Femur (tissue), 1 donor: ENCODE results near the gene FLAD1.

Experiments used
- DNase-seq: peaks from one replicate; pipeline ENCODE4 v3.0.0-alpha.2; 2017

Gene FLAD1

GRCh38 chr1:154952664-154953063, 30.5 kb upstream of the FLAD1 start:
- DNase-seq, result no peak

GRCh38 chr1:154953611-154954038, 29.5 kb upstream of the FLAD1 start:
- DNase-seq, result no peak

GRCh38 chr1:154954541-154954940, 28.6 kb upstream of the FLAD1 start:
- DNase-seq, result no peak

- peak; percentile 80 for DNase-seq
Observed at GRCh38 chr1:154955039-154955717, 28.0 kb upstream of the FLAD1 start.

GRCh38 chr1:154955718-154956543, 27.2 kb upstream of the FLAD1 start, which contains the start of gene PBXIP1:
TSS of gene PBXIP1 (minus strand) at chr1:154956099. CDS start at chr1:154953721, 2,378 bp downstream.
- peak; percentile 95 for DNase-seq

- peak; percentile 72 for DNase-seq
Observed at GRCh38 chr1:154956544-154956941, 26.6 kb upstream of the FLAD1 start.

- DNase-seq, result no peak
Observed at GRCh38 chr1:154957091-154957657, 26.0 kb upstream of the FLAD1 start.

GRCh38 chr1:154958036-154958435, 25.1 kb upstream of the FLAD1 start:
- DNase-seq, result no peak

GRCh38 chr1:154958681-154959425, 24.3 kb upstream of the FLAD1 start:
- no peak for DNase-seq

GRCh38 chr1:154959426-154959780, 23.7 kb upstream of the FLAD1 start:
- DNase-seq, result no peak

GRCh38 chr1:154960446-154961136, 22.6 kb upstream of the FLAD1 start:
- no peak for DNase-seq

GRCh38 chr1:154961207-154962155, 21.7 kb upstream of the FLAD1 start, which contains the start of gene PYGO2:
TSS of gene PYGO2 (minus strand) at chr1:154961782. CDS start at chr1:154961576, 206 bp downstream.
- DNase-seq, result peak; percentile 89

GRCh38 chr1:154962156-154962749, 20.9 kb upstream of the FLAD1 start:
- DNase-seq, result no peak

GRCh38 chr1:154962795-154963330, 20.3 kb upstream of the FLAD1 start:
- no peak for DNase-seq

- no peak for DNase-seq
Observed at GRCh38 chr1:154963643-154964042, 19.5 kb upstream of the FLAD1 start.

GRCh38 chr1:154964359-154964758, 18.8 kb upstream of the FLAD1 start:
- DNase-seq, result peak; percentile 11

GRCh38 chr1:154966111-154966510, 17.0 kb upstream of the FLAD1 start:
- DNase-seq, result no peak

- no peak for DNase-seq
Observed at GRCh38 chr1:154967331-154967950, 15.7 kb upstream of the FLAD1 start.

GRCh38 chr1:154968731-154969130, 14.4 kb upstream of the FLAD1 start:
- DNase-seq, result no peak

- no peak for DNase-seq
Observed at GRCh38 chr1:154969246-154969645, 13.9 kb upstream of the FLAD1 start.
